CD4-positive, alpha-beta memory T cell (primary cell): ENCODE results near the gene NPIPB6. TPM values are rescaled to one million over a fixed set of nuclear protein-coding genes. Genes with fewer than 3 reads are reported as not detected.
A peak's percentile ranks its signal among the peaks of the same experiment; 100 is the strongest.

ENCODE experiments used
- CTCF ChIA-PET: fragments of 350-600 bp; sonication (Branson Sonifier 250); formaldehyde crosslinking; loops from one replicate; lab custom pipeline; 2021; ENCODE audit warnings: inconsistent platforms; ENCODE audit not compliant: partially characterized antibody; lab: Charles Lee
- POLR2A ChIA-PET: fragments of 350-600 bp; sonication (Branson Sonifier 250); formaldehyde crosslinking; loops from one replicate; lab custom pipeline; 2021; ENCODE audit not compliant: partially characterized antibody; lab: Charles Lee
- DNase-seq, 5 donors: peaks; one replicate each; pipeline versions ENCODE4 v3.0.0 to v3.0.0-alpha.2; 2020 to 2022; ENCODE audit warnings: mixed read lengths in 1 of 5
- H3K27ac ChIP-seq: one replicate; pipeline ENCODE4 v1.7.0; 2013; ENCODE audit warnings: low read depth, low read length
- H3K27me3 ChIP-seq: 2 replicates; pipeline ENCODE4 v1.7.0; 2013; ENCODE audit warnings: mild to moderate bottlenecking, low read length, moderate library complexity; ENCODE audit not compliant: insufficient read depth
- H3K36me3 ChIP-seq: 2 replicates; pipeline ENCODE4 v1.7.0; 2013; ENCODE audit warnings: mild to moderate bottlenecking, low read length, moderate library complexity; ENCODE audit not compliant: insufficient read depth
- H3K4me1 ChIP-seq: 2 replicates; pipeline ENCODE4 v1.7.0; 2013; ENCODE audit warnings: mild to moderate bottlenecking, low read length, moderate library complexity; ENCODE audit not compliant: insufficient read depth
- H3K4me3 ChIP-seq, 2 donors: one replicate each; pipeline ENCODE4 v1.7.0; 2013; ENCODE audit warnings: low read length in 2 of 2, mild to moderate bottlenecking in 1 of 2
- H3K9me3 ChIP-seq, 2 donors: one replicate each; pipeline ENCODE4 v1.7.0; 2013; ENCODE audit warnings: low read length in 2 of 2, control low read depth in 1 of 2; ENCODE audit not compliant: control insufficient read depth in 1 of 2
- H3K27ac Mint-ChIP-seq, 7 donors: one replicate each; pipeline ENCODE4 v1.8.0; 2020 to 2021; ENCODE audit warnings: mixed read lengths in 7 of 7, mild to moderate bottlenecking in 6 of 7, inconsistent platforms in 3 of 7, moderate library complexity in 3 of 7
- H3K27me3 Mint-ChIP-seq, 2 donors: one replicate each; pipeline ENCODE4 v1.8.0; 2020 to 2021; ENCODE audit warnings: mixed read lengths in 2 of 2
- H3K36me3 Mint-ChIP-seq, 2 donors: one replicate each; pipeline ENCODE4 v1.8.0; 2020 to 2021; ENCODE audit warnings: mixed read lengths in 2 of 2, inconsistent platforms in 1 of 2, mild to moderate bottlenecking in 1 of 2
- H3K4me1 Mint-ChIP-seq, 4 donors: one replicate each; pipeline ENCODE4 v1.8.0; 2020 to 2021; ENCODE audit warnings: mixed read lengths in 4 of 4, mild to moderate bottlenecking in 1 of 4
- H3K4me3 Mint-ChIP-seq, 8 donors: one replicate each; pipeline ENCODE4 v1.8.0; 2020 to 2021; ENCODE audit warnings: mixed read lengths in 8 of 8, mild to moderate bottlenecking in 7 of 8, moderate library complexity in 6 of 8, inconsistent platforms in 3 of 8
- H3K9me3 Mint-ChIP-seq, 8 donors: one replicate each; pipeline ENCODE4 v1.8.0; 2020 to 2021; ENCODE audit warnings: mixed read lengths in 8 of 8, mild to moderate bottlenecking in 5 of 8, inconsistent platforms in 3 of 8, moderate library complexity in 1 of 8
- intact Hi-C: fragments of 100-400 bp; cut with micrococcal nuclease; formaldehyde crosslinking; loops from one replicate; pipeline ENCODE4 v1.15.1; 2023
- polyA plus RNA-seq, 2 donors: library from polyadenylated mRNA; unstranded; fragments of 300-500 nt; fragmentation: Illumina TruSeq; gene quantifications; one replicate each; pipeline ENCODE4 v1.2.3, GENCODE V29; 2021
- total RNA-seq, 2 experiments: library from RNA; stranded (reverse); gene quantifications; one replicate each; pipeline ENCODE4 v1.2.3, GENCODE V29; 2021

Gene NPIPB6
- total and polyA plus RNA-seq, 4 experiments from 2014 or later = 0.30 to 4.7 (median 4.5) TPM; not detected in 1

- no peak overlapping the region for H3K4me3 ChIP-seq
- intact Hi-C loops = no loop called here
- H3K36me3 ChIP-seq = peaks cover 6% of the 10 kb centered on the region
- H3K4me1 ChIP-seq = peaks cover 8% of the 10 kb centered on the region
- no peaks in the 10 kb centered on the region for H3K27me3 Mint-ChIP-seq
- no peaks in the 10 kb centered on the region for H3K27me3 ChIP-seq
- POLR2A ChIA-PET = interaction anchor here (1.3 to 6.0 kb wide), 3 partner anchors 9 to 43 kb away, joined by 4 to 58 read pairs (median 4); no protein-coding TSS in a partner anchor
- peaks cover 7 to 9% (median 8%) of the 10 kb centered on the region in 4 donors for H3K4me1 Mint-ChIP-seq
- H3K4me3 Mint-ChIP-seq = no peak overlapping the region
- H3K36me3 Mint-ChIP-seq = peaks cover 15 to 16% of the 10 kb centered on the region in 2 donors
- peak in 2 of 5 donors; percentile 23 to 30 for DNase-seq
- CTCF ChIA-PET = interaction anchor here (0.5 to 13.6 kb wide), 5 partner anchors 12 to 154 kb away, joined by 3 to 321 read pairs (median 5); no protein-coding TSS in a partner anchor
- H3K9me3 ChIP-seq = no peaks in the 10 kb centered on the region
- no peaks in the 10 kb centered on the region for H3K9me3 Mint-ChIP-seq
- no peak overlapping the region for H3K27ac ChIP-seq
- no peak overlapping the region for H3K27ac Mint-ChIP-seq
Observed at GRCh38 chr16:28321700-28322411, 41.5 kb downstream of the NPIPB6 start.

- Histone ChIP-seq H3K4me3 (no peak overlapping the region), H3K27me3 (no peaks in the 10 kb centered on the region), H3K4me1 (peaks cover 17% of the 10 kb centered on the region), H3K9me3 (no peaks in the 10 kb centered on the region), H3K36me3 (peaks cover 6% of the 10 kb centered on the region), H3K27ac (no peak overlapping the region)
- intact Hi-C loops = no loop called here
- Mint-ChIP-seq H3K9me3 (no peaks in the 10 kb centered on the region), H3K4me1 (peaks cover 7 to 15% (median 9%) of the 10 kb centered on the region in 4 donors), H3K27me3 (no peaks in the 10 kb centered on the region), H3K27ac (no peak overlapping the region), H3K4me3 (no peak overlapping the region), H3K36me3 (peaks cover 15 to 16% of the 10 kb centered on the region in 2 donors)
- ChIA-PET CTCF (interaction anchor here (13.6 kb wide), 1 partner anchor 40 kb away, joined by 321 read pairs; no protein-coding TSS in a partner anchor), POLR2A (interaction anchor here (1.4 to 6.0 kb wide), 2 partner anchors 23 to 42 kb away, joined by 4 to 58 read pairs; no protein-coding TSS in a partner anchor)
- DNase-seq = no peak
Observed at GRCh38 chr16:28320741-28321140, 42.6 kb downstream of the NPIPB6 start.

- Histone ChIP-seq H3K27me3 (no peaks in the 10 kb centered on the region), H3K27ac (no peak overlapping the region), H3K9me3 (no peaks in the 10 kb centered on the region), H3K4me3 (no peak overlapping the region), H3K36me3 (peaks cover 6% of the 10 kb centered on the region), H3K4me1 (peaks cover 17% of the 10 kb centered on the region)
- DNase-seq = no peak
- ChIA-PET CTCF (interaction anchor here (2.3 to 13.6 kb wide), 3 partner anchors 10 to 39 kb away, joined by 7 to 321 read pairs (median 48); no protein-coding TSS in a partner anchor), POLR2A (interaction anchor here (6.0 kb wide), 1 partner anchor 41 kb away, joined by 58 read pairs; no protein-coding TSS in a partner anchor)
- no peak overlapping the region for H3K27ac Mint-ChIP-seq
- H3K4me3 Mint-ChIP-seq = no peak overlapping the region
- H3K4me1 Mint-ChIP-seq = peaks cover 9 to 18% (median 12%) of the 10 kb centered on the region in 4 donors
- H3K9me3 Mint-ChIP-seq = no peaks in the 10 kb centered on the region
- intact Hi-C loops = no loop called here
- no peaks in the 10 kb centered on the region for H3K27me3 Mint-ChIP-seq
- H3K36me3 Mint-ChIP-seq = peaks cover 15 to 16% of the 10 kb centered on the region in 2 donors
Observed at GRCh38 chr16:28320023-28320561, 43.2 kb downstream of the NPIPB6 start.

- H3K4me3 ChIP-seq = no peak overlapping the region
- H3K27ac ChIP-seq = no peak overlapping the region
- H3K4me1 ChIP-seq = peaks cover 17% of the 10 kb centered on the region
- peaks cover 6% of the 10 kb centered on the region for H3K36me3 ChIP-seq
- ChIA-PET POLR2A (interaction anchor here (1.7 to 6.0 kb wide), 2 partner anchors 10 to 41 kb away, joined by 6 to 58 read pairs; no protein-coding TSS in a partner anchor), CTCF (interaction anchor here (1.5 to 13.6 kb wide), 5 partner anchors 10 to 47 kb away, joined by 3 to 321 read pairs (median 28); partner anchors contain the start of gene SBK1)
- no peaks in the 10 kb centered on the region for H3K9me3 ChIP-seq
- H3K36me3 Mint-ChIP-seq = peaks cover 15 to 16% of the 10 kb centered on the region in 2 donors
- peaks cover 10 to 22% (median 13%) of the 10 kb centered on the region in 4 donors for H3K4me1 Mint-ChIP-seq
- no peaks in the 10 kb centered on the region for H3K27me3 Mint-ChIP-seq
- no peaks in the 10 kb centered on the region for H3K27me3 ChIP-seq
- peak overlapping the region in 1 of 7 donors; percentile 17 for H3K27ac Mint-ChIP-seq
- H3K9me3 Mint-ChIP-seq = no peaks in the 10 kb centered on the region
- intact Hi-C loops = loop anchor here (10.0 kb wide), 1 partner anchor 105 kb away; the partner anchor contains the start of gene XPO6
- no peak overlapping the region for H3K4me3 Mint-ChIP-seq
- no peak for DNase-seq
Observed at GRCh38 chr16:28319476-28320022, 43.8 kb downstream of the NPIPB6 start.

- intact Hi-C loops = loop anchor here (10.0 kb wide), 1 partner anchor 103 kb away; the partner anchor contains the start of gene XPO6
Observed at GRCh38 chr16:28318042-28318744, 45.1 kb downstream of the NPIPB6 start.

More at GRCh38 chr16:28318042-28318744, 45.1 kb downstream of the NPIPB6 start:
- POLR2A ChIA-PET = interaction anchor here (0.8 to 6.0 kb wide), 7 partner anchors 9 to 107 kb away, joined by 3 to 58 read pairs (median 4); partner anchors contain the start of gene SBK1
- H3K27me3 Mint-ChIP-seq = no peaks in the 10 kb centered on the region
- no peak overlapping the region for H3K4me3 ChIP-seq
- peaks cover 20% of the 10 kb centered on the region for H3K4me1 ChIP-seq
- no peaks in the 10 kb centered on the region for H3K27me3 ChIP-seq
- peaks cover 15 to 16% of the 10 kb centered on the region in 2 donors for H3K36me3 Mint-ChIP-seq
- H3K4me3 Mint-ChIP-seq = no peak overlapping the region
- peaks cover 10 to 33% (median 13%) of the 10 kb centered on the region in 4 donors for H3K4me1 Mint-ChIP-seq
- peaks cover 6% of the 10 kb centered on the region for H3K36me3 ChIP-seq
- no peaks in the 10 kb centered on the region for H3K9me3 ChIP-seq
- CTCF ChIA-PET = interaction anchor here (1.1 to 13.6 kb wide), 12 partner anchors 8 to 182 kb away, joined by 3 to 321 read pairs (median 5); partner anchors contain the start of gene SBK1
- DNase-seq = no peak
- H3K27ac ChIP-seq = no peak overlapping the region
- no peaks in the 10 kb centered on the region for H3K9me3 Mint-ChIP-seq
- H3K27ac Mint-ChIP-seq = peak overlapping the region in 2 of 7 donors; percentile 45 to 70
